GM12874 (cell line): Measurements from ENCODE around the gene GPRIN1.

ENCODE experiments used
- CTCF ChIP-seq: IDR thresholded peaks from 2 replicates; pipeline ENCODE4 v1.5.1; 2011; ENCODE audit warnings: low read depth, mild to moderate bottlenecking, control low read depth, low read length, moderate library complexity; ENCODE audit not compliant: insufficient read depth

Gene GPRIN1

GRCh38 chr5:176642675-176643490 lies 32.9 kb upstream of the GPRIN1 start:
- no peak for TF ChIP-seq CTCF

- no peak for TF ChIP-seq CTCF
These were observed 30.7 kb upstream of the GPRIN1 start for GRCh38 chr5:176640616-176641015.

DNA sequence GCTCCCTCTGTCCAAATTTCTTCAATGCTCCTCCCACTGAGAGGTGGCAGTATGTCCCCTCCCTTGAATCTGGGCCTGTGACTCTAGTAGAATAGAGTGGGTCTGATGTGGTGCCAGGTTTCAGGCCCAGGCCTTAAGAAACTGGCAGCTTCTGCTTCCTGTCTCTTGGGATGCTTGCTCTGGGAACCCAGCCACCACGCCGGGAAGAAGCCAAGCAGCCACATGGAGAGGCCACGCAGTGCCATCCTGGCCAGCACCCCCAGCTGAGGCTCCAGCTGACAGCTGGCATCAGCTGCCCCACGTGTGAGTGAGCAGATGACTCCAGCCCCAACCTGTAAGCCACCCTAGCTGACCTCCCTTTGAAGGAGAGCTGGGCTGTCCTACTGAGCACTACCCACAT lies 30.0 kb upstream of the GPRIN1 start:
- TF ChIP-seq CTCF = no peak

GRCh38 chr5:176639208-176639607 lies 29.3 kb upstream of the GPRIN1 start:
- TF ChIP-seq CTCF = no peak

- no peak for TF ChIP-seq CTCF
These were observed 28.5 kb upstream of the GPRIN1 start for GRCh38 chr5:176638437-176638836.

DNA sequence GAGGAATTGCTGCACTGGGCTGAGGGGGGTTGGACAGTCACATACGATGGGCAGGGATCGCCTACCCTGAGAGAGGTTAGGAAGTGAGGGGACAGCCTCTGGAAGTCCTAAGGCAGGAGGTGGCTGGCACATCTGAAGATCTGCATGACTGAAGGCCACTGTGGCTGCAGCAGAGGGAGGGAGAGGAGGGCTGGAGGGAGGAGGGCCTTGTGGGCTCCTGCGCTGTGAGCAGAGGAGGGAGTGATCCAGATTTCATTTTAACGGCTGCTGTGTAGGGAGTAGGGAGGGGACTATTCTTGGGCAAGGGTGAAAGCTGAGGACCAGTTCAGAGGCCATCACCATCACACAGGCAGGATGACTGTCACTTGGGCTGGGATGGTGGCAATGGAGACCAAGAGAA lies 27.6 kb upstream of the GPRIN1 start:
- TF ChIP-seq CTCF = no peak

DNA sequence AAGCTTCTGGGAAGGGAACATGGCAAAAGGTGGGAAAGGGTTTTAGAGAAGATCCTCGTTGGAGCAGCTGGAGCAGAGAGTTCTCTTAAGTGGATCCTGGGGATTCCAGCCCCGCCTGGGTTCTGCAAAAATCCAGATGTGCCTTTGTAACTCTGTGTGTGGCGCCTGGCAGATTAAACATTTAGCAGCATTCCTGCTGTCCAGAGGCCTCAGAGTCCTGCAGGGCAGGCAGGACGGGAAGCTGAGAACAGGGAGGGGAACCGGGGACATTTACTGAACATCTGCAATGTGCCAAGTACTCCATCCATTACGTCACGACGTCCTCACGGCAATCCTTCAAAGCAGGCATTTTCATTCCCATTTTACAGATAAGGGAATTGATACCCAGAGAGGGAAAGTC lies 26.5 kb upstream of the GPRIN1 start:
- no peak for TF ChIP-seq CTCF
